HG03025 (cell line): Measurements from ENCODE around the gene PRPF31.
"Not testable (repeated sequence)": the region's sequence is repeated elsewhere in the genome, so short reads cannot be mapped to it uniquely, and the experiment has no call there.

Experiments used
- ATAC-seq: cut with Tn5 transposase; IDR thresholded peaks from one replicate; pipeline ENCODE4 v1.9.1; 2021; ENCODE audit warnings: mild to moderate bottlenecking, moderate library complexity; ENCODE audit not compliant: unreplicated experiment, low FRiP score

Gene PRPF31

GRCh38 chr19:54115109-54116063 lies at the start of gene PRPF31, which contains the start of gene TFPT:
Gene PRPF31 (plus strand): TSS chr19:54115754. CDS start chr19:54118279, 2,525 bp downstream.
Gene TFPT (minus strand): TSS chr19:54115657. CDS start chr19:54115269, 388 bp downstream.
- ATAC-seq = peak; percentile 81

GRCh38 chr19:54069470-54069869 lies 46.1 kb upstream of the PRPF31 start:
- no peak for ATAC-seq

GRCh38 chr19:54073829-54074228 lies 41.7 kb upstream of the PRPF31 start:
- ATAC-seq = no peak

GRCh38 chr19:54074851-54075250 lies 40.7 kb upstream of the PRPF31 start:
- ATAC-seq = no peak

GRCh38 chr19:54077334-54077733 lies 38.2 kb upstream of the PRPF31 start:
- no peak for ATAC-seq

GRCh38 chr19:54081032-54081431 lies 34.5 kb upstream of the PRPF31 start, which contains the start of gene TARM1:
Gene TARM1 (minus strand): TSS chr19:54081365. CDS start chr19:54081340, 25 bp downstream.
- ATAC-seq = no peak

GRCh38 chr19:54084410-54084809 lies 31.1 kb upstream of the PRPF31 start:
- ATAC-seq = no peak

- no peak for ATAC-seq
Observed at GRCh38 chr19:54094426-54095000, 21.0 kb upstream of the PRPF31 start.

GRCh38 chr19:54095136-54095858 lies 20.3 kb upstream of the PRPF31 start:
- no peak for ATAC-seq

GRCh38 chr19:54095859-54096616 lies 19.5 kb upstream of the PRPF31 start:
- not testable (repeated sequence) for ATAC-seq

- ATAC-seq = no peak
Observed at GRCh38 chr19:54096617-54097106, 18.9 kb upstream of the PRPF31 start.

- ATAC-seq = no peak
Observed at GRCh38 chr19:54099190-54099902, 16.2 kb upstream of the PRPF31 start.

GRCh38 chr19:54099903-54100255 lies 15.7 kb upstream of the PRPF31 start:
- ATAC-seq = not testable (repeated sequence)

- ATAC-seq = no peak
Observed at GRCh38 chr19:54100561-54100960, 15.0 kb upstream of the PRPF31 start, which contains the start of gene OSCAR. Gene OSCAR (minus strand): TSS chr19:54100803. CDS start chr19:54100792, 11 bp downstream.

- ATAC-seq = peak; percentile 92
Observed at GRCh38 chr19:54102421-54103169, 13.0 kb upstream of the PRPF31 start, which contains the start of gene NDUFA3. Gene NDUFA3 (plus strand): TSS chr19:54102855. CDS start chr19:54102879, 24 bp downstream.

- no peak for ATAC-seq
Observed at GRCh38 chr19:54104998-54105715, 10.4 kb upstream of the PRPF31 start.

- ATAC-seq = no peak
Observed at GRCh38 chr19:54105796-54106195, 9.8 kb upstream of the PRPF31 start.

- no peak for ATAC-seq
Observed at GRCh38 chr19:54106716-54107115, 8.8 kb upstream of the PRPF31 start.
